UCSD-AML1 (cell line): ENCODE results near the gene CNTN5.

ENCODE experiments used
- DNase-seq: peaks from one replicate; lab custom pipeline; 2025; ENCODE audit not compliant: unreplicated experiment; lab: John Stamatoyannopoulos, UW

Gene CNTN5

DNA sequence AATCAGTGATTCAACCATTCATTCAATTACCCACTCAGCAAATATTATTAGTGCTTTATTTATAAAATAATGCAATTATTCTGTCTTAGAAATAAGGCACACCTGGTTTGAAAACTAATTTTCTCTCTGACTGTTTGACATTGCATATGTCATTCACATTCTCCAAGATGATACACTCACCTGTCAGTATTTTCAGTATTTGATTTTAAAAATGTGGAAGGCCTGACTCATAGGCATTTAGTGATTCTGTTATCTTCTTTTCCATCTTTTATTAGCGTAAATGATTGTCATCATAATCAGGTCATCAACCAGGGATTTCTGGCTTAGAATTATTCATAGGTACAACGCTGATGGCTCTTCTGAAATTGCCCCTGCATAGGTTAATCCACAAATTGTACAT lies 480.9 kb downstream of the CNTN5 start:
- no peak for DNase-seq

GRCh38 chr11:99505316-99505715 lies 484.6 kb downstream of the CNTN5 start:
- DNase-seq = no peak

DNA sequence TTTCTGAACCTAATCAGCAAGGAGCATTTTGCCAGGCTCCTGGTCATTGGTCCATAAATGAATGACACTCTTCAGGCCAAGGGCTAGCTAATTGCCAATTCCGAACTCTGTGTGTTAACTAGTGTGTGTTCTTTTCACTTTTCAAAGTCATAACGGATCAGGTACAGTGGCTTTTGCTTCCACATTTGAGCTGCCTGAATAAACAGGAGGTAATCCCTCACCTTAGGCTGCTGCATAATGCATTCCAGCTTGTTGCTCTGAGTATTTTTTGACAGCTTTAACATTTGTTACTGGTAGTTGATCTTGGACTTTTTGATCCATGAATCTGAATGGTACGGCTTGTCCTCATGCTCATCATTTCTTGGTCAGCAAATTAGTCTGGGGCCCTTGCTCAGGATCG lies 485.1 kb downstream of the CNTN5 start:
- DNase-seq = no peak

DNA sequence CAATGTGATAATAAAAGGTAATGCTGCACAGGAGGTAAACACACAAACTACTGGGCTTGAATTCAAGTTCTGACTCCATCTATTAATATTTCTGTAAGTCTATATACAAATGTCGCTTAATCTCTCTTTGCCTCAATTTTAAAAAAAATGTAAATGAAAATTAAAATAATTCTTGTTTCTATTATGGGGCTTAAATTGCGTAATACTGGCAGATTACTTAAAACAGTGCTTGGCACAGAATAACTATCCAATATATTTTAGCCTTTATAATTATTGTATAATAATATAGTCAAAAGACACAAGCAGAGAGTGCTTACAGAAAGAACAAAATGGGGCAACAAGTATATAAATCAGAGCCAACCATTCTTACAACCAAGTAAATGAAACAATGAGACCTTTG lies 489.1 kb downstream of the CNTN5 start:
- no peak for DNase-seq

- DNase-seq = no peak
Observed at GRCh38 chr11:99513368-99513767, 492.6 kb downstream of the CNTN5 start.

- DNase-seq = no peak
Observed at GRCh38 chr11:99519095-99519494, 498.3 kb downstream of the CNTN5 start.

DNA sequence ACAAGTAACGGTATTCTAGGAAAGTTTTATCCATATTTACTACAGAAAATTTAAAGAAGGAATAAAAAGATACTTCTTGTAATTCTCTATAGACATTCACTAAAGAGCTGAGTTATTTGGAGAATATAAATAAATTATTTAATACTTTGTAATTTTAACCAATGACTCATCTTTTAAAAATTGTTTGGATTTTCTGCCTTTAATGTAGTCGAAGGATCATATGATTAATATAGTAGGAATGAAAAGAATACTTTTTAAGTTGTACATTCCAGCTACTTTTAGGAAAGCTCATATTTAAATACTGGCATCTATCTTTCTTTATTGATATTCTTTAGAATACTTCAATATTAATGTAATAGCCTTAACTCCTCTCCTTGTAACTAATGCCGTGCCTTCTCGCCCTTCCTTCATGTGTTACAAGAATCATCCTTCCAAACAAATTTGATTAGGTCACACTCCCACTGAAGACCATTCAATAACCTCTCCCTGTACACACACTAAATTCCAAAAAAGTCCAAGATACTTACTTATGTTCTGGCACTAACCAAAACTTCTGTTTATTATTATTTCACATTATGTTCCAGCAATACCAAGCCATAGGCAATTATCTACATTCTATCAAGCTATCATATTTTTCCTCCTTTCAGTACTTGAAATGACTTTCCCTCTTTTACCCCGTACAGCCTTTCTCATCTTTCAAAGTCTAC lies 501.9 kb downstream of the CNTN5 start:
- DNase-seq = no peak

DNA sequence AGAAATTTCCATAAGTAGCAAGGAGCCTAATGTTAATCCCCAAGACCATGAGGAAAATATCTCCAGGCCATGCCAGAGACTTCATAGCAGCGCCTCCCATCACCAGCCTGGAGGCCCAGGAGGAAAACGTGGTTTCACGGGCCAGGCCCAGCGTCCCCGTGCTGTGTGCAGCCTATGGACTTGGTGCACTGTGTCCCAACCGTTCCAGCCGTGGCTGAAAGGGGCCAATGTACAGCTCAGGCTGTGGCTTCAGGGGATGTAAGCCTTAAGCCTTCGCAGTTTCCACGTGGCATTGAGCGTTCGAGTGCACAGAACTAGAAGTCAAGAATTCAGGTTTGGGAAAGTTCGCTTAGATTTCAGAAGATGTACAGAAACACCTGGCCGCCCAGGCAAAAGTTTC lies 510.7 kb downstream of the CNTN5 start:
- no peak for DNase-seq

DNA sequence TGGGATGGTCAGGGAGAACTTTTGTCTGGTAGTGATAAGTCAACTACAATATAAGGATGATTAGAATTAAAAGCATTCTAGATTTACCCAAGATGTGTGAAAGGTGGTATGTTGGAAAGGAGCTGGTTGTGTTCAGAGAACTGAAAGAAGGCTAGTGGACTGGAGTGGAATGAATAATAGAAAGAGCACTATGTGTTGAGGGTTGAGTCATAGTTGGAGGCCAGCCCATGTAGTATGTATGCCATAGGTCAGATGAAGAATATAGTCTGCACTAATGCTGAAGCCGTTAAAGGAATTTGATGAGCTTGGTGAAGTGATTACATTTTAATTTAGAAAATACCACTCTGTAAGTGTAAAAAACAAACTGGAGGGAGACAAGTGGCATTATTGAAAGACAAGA lies 514.1 kb downstream of the CNTN5 start:
- DNase-seq = no peak

DNA sequence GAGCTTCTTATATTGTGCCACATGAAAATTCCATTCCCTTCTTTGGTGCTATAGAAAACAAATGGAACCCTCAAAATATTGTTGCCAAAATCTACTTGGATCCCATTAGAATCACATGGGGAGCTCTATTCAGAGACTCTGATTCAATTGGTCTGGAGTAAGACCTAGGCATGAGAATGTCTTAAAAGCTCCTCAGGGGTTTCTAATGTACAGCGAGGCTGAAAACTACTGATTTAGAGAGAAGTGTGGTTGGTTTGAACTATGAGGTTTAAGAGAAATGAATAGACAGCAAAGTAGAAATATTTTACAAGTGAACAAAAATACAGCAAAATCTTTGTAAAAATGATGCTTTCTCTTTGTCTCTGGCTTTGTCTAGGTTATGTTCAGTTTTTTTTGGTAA lies 514.7 kb downstream of the CNTN5 start:
- DNase-seq = no peak

- no peak for DNase-seq
Observed at GRCh38 chr11:99535819-99536218, 515.1 kb downstream of the CNTN5 start.

DNA sequence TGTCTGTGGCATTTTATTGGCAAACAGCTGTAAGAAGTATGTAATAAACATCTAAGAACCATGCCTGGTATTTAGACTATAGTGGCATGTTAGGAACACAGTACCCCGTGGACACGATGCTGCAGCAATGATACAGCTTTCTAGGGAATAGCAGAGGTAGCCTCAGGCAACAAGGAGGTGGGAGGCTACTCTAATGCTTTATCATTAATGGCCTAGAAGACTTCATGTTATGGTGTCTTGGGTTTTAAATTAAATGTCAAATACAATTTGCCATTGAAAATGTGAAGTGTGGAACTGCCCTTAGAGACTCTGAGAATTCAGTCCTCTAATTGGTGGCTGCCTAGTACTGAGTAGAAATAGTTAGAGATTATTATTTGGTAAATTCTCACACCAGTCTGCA lies 516.9 kb downstream of the CNTN5 start:
- DNase-seq = no peak

- no peak for DNase-seq
Observed at GRCh38 chr11:99545616-99546015, 524.9 kb downstream of the CNTN5 start.

DNA sequence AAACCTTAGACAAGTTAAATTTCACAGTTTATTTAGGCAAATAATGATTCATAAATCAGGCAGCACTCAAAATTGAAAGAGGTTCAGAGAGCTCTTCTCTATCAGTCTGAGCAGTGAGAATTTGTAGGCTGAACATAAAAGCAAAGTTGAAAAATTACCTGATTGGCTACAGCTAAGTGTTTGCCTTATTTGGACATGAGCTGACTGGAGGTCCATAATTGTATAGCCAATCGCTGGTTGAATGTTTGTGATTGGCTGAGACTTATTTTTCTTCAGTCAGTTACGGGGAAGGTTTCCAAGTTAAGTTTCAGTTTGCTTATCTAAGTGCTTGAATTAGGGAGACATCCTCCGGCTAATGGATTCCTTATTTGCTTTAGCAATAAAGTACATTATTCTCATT lies 527.5 kb downstream of the CNTN5 start:
- no peak for DNase-seq

DNA sequence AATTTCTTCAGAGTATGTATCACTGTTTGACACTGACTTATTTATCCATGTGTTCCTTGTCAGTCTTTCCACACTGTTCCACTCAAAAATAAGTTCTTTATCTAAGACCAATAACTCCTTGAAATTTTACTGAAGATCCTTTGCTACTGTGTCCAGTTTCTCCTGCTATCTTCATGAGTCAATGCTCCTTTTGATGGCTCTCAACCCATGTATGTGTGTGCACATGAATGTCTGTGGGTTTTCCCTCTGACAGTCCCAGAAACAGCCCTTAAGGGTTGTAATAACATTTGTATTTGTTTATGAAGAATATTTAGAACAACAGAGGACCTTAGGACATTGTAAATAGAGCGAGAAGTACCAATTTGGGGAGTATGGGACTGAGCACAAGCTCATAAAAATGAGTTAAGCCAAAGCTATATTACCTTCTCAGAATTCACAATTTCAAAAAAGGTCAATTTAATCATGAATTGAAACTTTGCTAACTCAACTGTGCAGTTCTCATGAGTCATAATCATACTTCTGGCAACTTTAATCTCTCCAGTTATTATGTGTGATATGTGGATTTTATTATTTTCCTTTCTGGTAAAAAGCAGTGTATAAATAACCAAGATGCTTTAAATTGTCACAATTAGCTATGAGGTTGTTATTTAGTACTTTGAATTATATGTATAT lies 533.6 kb downstream of the CNTN5 start:
- DNase-seq = no peak

GRCh38 chr11:99555486-99555885 lies 534.7 kb downstream of the CNTN5 start:
- no peak for DNase-seq

GRCh38 chr11:99565333-99565732 lies 544.6 kb downstream of the CNTN5 start:
- no peak for DNase-seq

- no peak for DNase-seq
Observed at GRCh38 chr11:99567334-99567956, 546.7 kb downstream of the CNTN5 start.

GRCh38 chr11:99568808-99569207 lies 548.1 kb downstream of the CNTN5 start:
- no peak for DNase-seq

GRCh38 chr11:99571094-99571493 lies 550.3 kb downstream of the CNTN5 start:
- no peak for DNase-seq

- DNase-seq = no peak
Observed at GRCh38 chr11:99584830-99585229, 564.1 kb downstream of the CNTN5 start.

DNA sequence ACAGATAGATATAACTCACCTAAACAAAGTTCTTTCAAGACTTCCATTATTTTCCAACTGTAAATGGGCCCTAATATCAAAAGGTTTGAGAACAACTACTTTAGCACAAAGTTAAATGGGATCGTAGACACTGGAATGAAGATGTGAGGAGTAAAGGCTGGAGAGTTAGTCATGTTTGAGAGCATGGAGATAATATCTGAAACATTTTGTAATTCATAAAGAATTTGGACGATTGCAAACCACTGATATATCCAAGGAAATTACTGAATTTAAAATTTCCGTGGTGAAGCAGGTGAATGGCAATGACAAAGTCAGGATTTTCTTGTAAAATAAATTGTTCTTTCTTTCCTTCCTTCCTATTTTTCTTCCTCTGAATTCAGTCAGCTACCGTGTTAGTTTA lies 564.9 kb downstream of the CNTN5 start:
- DNase-seq = no peak
